ENCODE measurements around the gene NFYA. TPM values are rescaled to one million over a fixed set of nuclear protein-coding genes. Genes with fewer than 3 reads are reported as not detected.
A peak's percentile ranks its signal among the peaks of the same experiment; 100 is the strongest.

The NFYA gene
- total RNA-seq, 6 experiments from 2014 or later = 6.4 to 11.7 (median 7.7) TPM

DNA sequence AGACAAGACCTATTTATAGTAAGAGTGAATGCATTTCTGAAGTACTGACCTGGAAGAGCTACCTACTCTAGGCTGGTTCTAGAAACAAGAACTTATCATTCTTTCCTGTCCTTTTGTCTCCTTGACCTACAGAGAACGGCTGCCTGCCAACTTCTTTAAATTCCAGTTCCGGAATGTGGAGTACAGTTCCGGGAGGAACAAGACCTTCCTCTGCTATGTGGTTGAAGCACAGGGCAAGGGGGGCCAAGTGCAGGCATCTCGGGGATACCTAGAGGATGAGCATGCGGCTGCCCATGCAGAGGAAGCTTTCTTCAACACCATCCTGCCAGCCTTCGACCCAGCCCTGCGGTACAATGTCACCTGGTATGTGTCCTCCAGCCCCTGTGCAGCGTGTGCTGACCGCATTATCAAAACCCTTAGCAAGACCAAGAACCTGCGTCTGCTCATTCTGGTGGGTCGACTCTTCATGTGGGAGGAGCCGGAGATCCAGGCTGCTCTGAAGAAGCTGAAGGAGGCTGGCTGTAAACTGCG is 11.5 kb upstream of the NFYA start:
- peaks cover 0 to 33% (median 11%) of the 10 kb centered on the region in 4 donors for H3K4me1 ChIP-seq

DNA sequence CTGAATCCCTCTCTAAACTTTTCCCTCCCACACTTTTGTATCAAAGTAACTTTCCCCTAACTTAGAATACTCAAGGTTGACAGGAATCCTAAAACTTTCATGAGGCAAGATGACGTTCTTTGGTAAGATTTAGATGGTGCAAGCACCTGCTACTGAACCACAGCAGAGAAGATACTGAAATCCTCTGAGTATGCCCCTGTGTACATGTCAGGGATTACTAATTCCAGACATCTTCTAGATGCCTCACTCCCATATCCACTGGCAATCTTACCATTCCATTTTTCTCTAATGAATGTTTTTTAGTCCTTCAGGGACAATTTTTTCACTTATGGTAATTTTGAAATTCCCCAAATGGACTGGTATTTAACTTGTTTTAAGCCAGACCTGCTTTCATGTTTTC is 10.7 kb upstream of the NFYA start:
- Histone ChIP-seq H3K27me3 (no peaks in the 10 kb centered on the region), H3K36me3 (no peaks in the 10 kb centered on the region), H3K9me3 (no peaks in the 10 kb centered on the region), H3K4me3 (no peak overlapping the region), H3K4me1 (peaks cover 0 to 41% (median 13%) of the 10 kb centered on the region in 4 donors), H3K27ac (no peak overlapping the region)
- no peak for TF ChIP-seq POLR2A (IDR thresholded peaks at IDR 0.05)
- TF ChIP-seq, protein P1, sequence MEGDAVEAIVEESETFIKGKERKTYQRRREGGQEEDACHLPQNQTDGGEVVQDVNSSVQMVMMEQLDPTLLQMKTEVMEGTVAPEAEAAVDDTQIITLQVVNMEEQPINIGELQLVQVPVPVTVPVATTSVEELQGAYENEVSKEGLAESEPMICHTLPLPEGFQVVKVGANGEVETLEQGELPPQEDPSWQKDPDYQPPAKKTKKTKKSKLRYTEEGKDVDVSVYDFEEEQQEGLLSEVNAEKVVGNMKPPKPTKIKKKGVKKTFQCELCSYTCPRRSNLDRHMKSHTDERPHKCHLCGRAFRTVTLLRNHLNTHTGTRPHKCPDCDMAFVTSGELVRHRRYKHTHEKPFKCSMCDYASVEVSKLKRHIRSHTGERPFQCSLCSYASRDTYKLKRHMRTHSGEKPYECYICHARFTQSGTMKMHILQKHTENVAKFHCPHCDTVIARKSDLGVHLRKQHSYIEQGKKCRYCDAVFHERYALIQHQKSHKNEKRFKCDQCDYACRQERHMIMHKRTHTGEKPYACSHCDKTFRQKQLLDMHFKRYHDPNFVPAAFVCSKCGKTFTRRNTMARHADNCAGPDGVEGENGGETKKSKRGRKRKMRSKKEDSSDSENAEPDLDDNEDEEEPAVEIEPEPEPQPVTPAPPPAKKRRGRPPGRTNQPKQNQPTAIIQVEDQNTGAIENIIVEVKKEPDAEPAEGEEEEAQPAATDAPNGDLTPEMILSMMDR (IDR thresholded peaks at IDR 0.05) = no peak
- DNase-seq = no peak
- 91% methylated on average over 1 of the region's 1 CpG for WGBS (ENCODE audit: insufficient coverage, low coverage, low lambda C conversion rate, missing lambda C conversion rate)
- no peak for ATAC-seq
- intact Hi-C loops (cut with DNase I) = loop anchor here in 1 of 2 donors (10.0 kb wide), 1 partner anchor 57 kb away; no protein-coding TSS in a partner anchor

More for the DNA sequence above, 11.5 kb upstream of the NFYA start:
- H3K27ac ChIP-seq = no peak overlapping the region
- intact Hi-C loops (cut with DNase I) = loop anchor here in 1 of 2 donors (10.0 kb wide), 1 partner anchor 56 kb away; no protein-coding TSS in a partner anchor
- DNase-seq (no peak), ATAC-seq (no peak)
- no peaks in the 10 kb centered on the region for H3K36me3 ChIP-seq
- WGBS (ENCODE audit: insufficient coverage, low coverage, low lambda C conversion rate, missing lambda C conversion rate) = 86% methylated on average over 7 of the region's 13 CpGs
- H3K4me3 ChIP-seq = no peak overlapping the region
- TF ChIP-seq, protein P1 (IDR thresholded peaks at IDR 0.05) = no peak
- TF ChIP-seq POLR2A (IDR thresholded peaks at IDR 0.05) = no peak
- no peaks in the 10 kb centered on the region for H3K9me3 ChIP-seq
- no peaks in the 10 kb centered on the region for H3K27me3 ChIP-seq

DNA sequence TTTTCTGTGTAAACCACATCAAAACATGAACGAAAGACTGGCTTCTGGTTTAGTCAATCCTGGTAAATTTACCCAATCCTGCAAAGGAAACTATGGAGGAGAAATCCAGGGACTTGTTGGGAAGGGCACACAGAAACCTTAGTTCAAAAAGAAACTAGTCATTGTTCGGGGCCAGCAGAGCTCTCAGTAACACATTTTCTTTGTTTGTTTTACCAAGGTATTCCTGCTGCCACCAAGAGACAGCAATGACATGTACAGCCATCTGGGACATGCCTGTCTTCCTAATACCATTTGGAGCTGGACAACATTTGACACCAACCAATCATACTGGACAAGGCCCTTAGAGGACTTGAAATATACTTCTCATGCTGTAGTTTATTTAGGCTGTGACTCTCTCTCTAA is 8.9 kb upstream of the NFYA start:
- H3K4me3 ChIP-seq = no peak overlapping the region
- no peaks in the 10 kb centered on the region for H3K9me3 ChIP-seq
- intact Hi-C loops (cut with DNase I) = loop anchor here in 1 of 2 donors (10.0 kb wide), 1 partner anchor 59 kb away; no protein-coding TSS in a partner anchor
- no peaks in the 10 kb centered on the region for H3K27me3 ChIP-seq
- H3K36me3 ChIP-seq = peaks cover 0 to 14% (median 5%) of the 10 kb centered on the region in 4 donors
- H3K27ac ChIP-seq = peak overlapping the region; percentile 26 to 63 (median 35)
- H3K4me1 ChIP-seq = peaks cover 0 to 41% (median 13%) of the 10 kb centered on the region in 4 donors
- WGBS (ENCODE audit: insufficient coverage, low coverage, low lambda C conversion rate, missing lambda C conversion rate) = 28% methylated on average over 2 of the region's 2 CpGs
- ATAC-seq (peak; percentile 56 to 71 (median 66)), DNase-seq (no peak)
- no peak for TF ChIP-seq POLR2A (IDR thresholded peaks at IDR 0.05)
- TF ChIP-seq, protein P1 (IDR thresholded peaks at IDR 0.05) = peak in 1 of 4 donors; percentile 21

DNA sequence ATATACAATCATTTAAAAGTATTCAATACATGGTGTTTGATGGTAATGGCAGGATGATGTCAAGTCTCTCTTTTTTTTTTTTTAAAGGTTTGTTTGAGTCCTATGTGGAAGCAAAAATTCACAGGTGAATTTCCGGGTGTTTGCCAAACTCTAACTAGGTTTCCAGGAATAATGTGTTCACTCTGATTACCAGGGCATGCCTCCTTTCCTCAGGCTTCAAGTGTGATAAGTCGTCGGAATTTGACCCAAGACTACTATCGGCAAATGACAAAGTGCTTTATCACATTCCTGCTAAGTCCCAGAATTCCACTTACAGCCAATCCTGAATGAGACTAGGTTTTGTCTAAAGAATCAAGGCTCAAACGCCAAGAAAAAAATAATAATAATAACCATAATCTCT is 7.9 kb upstream of the NFYA start:
- TF ChIP-seq POLR2A (IDR thresholded peaks at IDR 0.05) = no peak
- TF ChIP-seq, protein P1 (IDR thresholded peaks at IDR 0.05) = no peak
- H3K27me3 ChIP-seq = no peaks in the 10 kb centered on the region
- peaks cover 0 to 41% (median 13%) of the 10 kb centered on the region in 4 donors for H3K4me1 ChIP-seq
- H3K27ac ChIP-seq = peak overlapping the region; percentile 26 to 63 (median 57)
- H3K9me3 ChIP-seq = no peaks in the 10 kb centered on the region
- WGBS (ENCODE audit: insufficient coverage, low coverage, low lambda C conversion rate, missing lambda C conversion rate) = 22% methylated on average over 5 of the region's 5 CpGs
- DNase-seq = no peak
- intact Hi-C loops (cut with DNase I) = loop anchor here in 1 of 2 donors (10.0 kb wide), 1 partner anchor 60 kb away; no protein-coding TSS in a partner anchor
- peaks cover 0 to 16% (median 6%) of the 10 kb centered on the region in 4 donors for H3K36me3 ChIP-seq
- ATAC-seq = peak in 3 of 4 donors; percentile 12 to 55 (median 46)
- H3K4me3 ChIP-seq = no peak overlapping the region

Data from right lobe of liver (tissue), 6 donors.